Activated T-cell treated with anti-CD3 and anti-CD28 coated beads, Interleukin-2, amount 50 U/mL, for 4 hours (primary cell): ENCODE results near the gene CNDP1. TPM values are rescaled to one million over a fixed set of nuclear protein-coding genes. Genes with fewer than 3 reads are reported as not detected.

Experiments
- ATAC-seq, 2 donors: fragments of 200-7000 bp; cut with Tn5 transposase; one replicate each; pipeline ENCODE4 v1.10.0; 2021
- DNase-seq: peaks from one replicate; pipeline ENCODE4 v3.0.0-alpha.2; 2020
- H3K27me3 Mint-ChIP-seq: one replicate; pipeline ENCODE4 v1.8.0; 2021; ENCODE audit warnings: low read depth, mixed read lengths
- H3K36me3 Mint-ChIP-seq: one replicate; pipeline ENCODE4 v1.8.0; 2022; ENCODE audit warnings: mixed read lengths; ENCODE audit not compliant: insufficient read depth
- H3K4me1 Mint-ChIP-seq: one replicate; pipeline ENCODE4 v1.8.0; 2021; ENCODE audit warnings: low read depth, mixed read lengths
- H3K4me3 Mint-ChIP-seq: one replicate; pipeline ENCODE4 v1.8.0; 2021; ENCODE audit warnings: mild to moderate bottlenecking, moderate library complexity, mixed read lengths
- H3K9me3 Mint-ChIP-seq: one replicate; pipeline ENCODE4 v1.8.0; 2021; ENCODE audit warnings: mixed read lengths
- total RNA-seq, 3 donors: library from RNA; stranded (reverse); gene quantifications; one replicate each; pipeline ENCODE4 v1.2.1, GENCODE V29; 2021

CNDP1 gene
- total RNA-seq, 3 donors from 2014 or later: 0.15 to 0.49 (median 0.40) TPM

- no peak for DNase-seq
- H3K9me3 Mint-ChIP-seq: peaks cover 5% of the 10 kb centered on the region
- no peaks in the 10 kb centered on the region for H3K36me3 Mint-ChIP-seq
Measured at GRCh38 chr18:74539289-74539688, 5.0 kb downstream of the CNDP1 start.

GRCh38 chr18:74540652-74541421 is 6.5 kb downstream of the CNDP1 start:
- Mint-ChIP-seq H3K4me1 (no peaks in the 10 kb centered on the region), H3K36me3 (no peaks in the 10 kb centered on the region), H3K9me3 (peaks cover 5% of the 10 kb centered on the region), H3K27me3 (peaks cover 2% of the 10 kb centered on the region), H3K4me3 (no peak overlapping the region)
- ATAC-seq (no peak), DNase-seq (no peak)

More at GRCh38 chr18:74539289-74539688, 5.0 kb downstream of the CNDP1 start:
- no peak for ATAC-seq
- no peaks in the 10 kb centered on the region for H3K27me3 Mint-ChIP-seq
- H3K4me3 Mint-ChIP-seq: no peak overlapping the region
- no peaks in the 10 kb centered on the region for H3K4me1 Mint-ChIP-seq

- no peaks in the 10 kb centered on the region for H3K36me3 Mint-ChIP-seq
- DNase-seq (no peak), ATAC-seq (no peak)
- H3K4me1 Mint-ChIP-seq: no peaks in the 10 kb centered on the region
- no peak overlapping the region for H3K4me3 Mint-ChIP-seq
- peaks cover 2% of the 10 kb centered on the region for H3K27me3 Mint-ChIP-seq
- no peaks in the 10 kb centered on the region for H3K9me3 Mint-ChIP-seq
Measured at GRCh38 chr18:74541703-74542555, 7.6 kb downstream of the CNDP1 start.

GRCh38 chr18:74544898-74545297 is 10.6 kb downstream of the CNDP1 start:
- ATAC-seq (no peak), DNase-seq (no peak)
- H3K36me3 Mint-ChIP-seq: no peaks in the 10 kb centered on the region
- H3K9me3 Mint-ChIP-seq: peaks cover 6% of the 10 kb centered on the region
- no peaks in the 10 kb centered on the region for H3K4me1 Mint-ChIP-seq
- H3K4me3 Mint-ChIP-seq: no peak overlapping the region
- peaks cover 2% of the 10 kb centered on the region for H3K27me3 Mint-ChIP-seq

- Mint-ChIP-seq H3K27me3 (peaks cover 2% of the 10 kb centered on the region), H3K36me3 (no peaks in the 10 kb centered on the region), H3K4me1 (no peaks in the 10 kb centered on the region), H3K4me3 (no peak overlapping the region), H3K9me3 (peaks cover 6% of the 10 kb centered on the region)
- no peak for DNase-seq
- ATAC-seq: no peak
Measured at GRCh38 chr18:74546007-74546406, 11.7 kb downstream of the CNDP1 start.

GRCh38 chr18:74546751-74547530 is 12.6 kb downstream of the CNDP1 start:
- ATAC-seq: no peak
- Mint-ChIP-seq H3K27me3 (peaks cover 3% of the 10 kb centered on the region), H3K4me3 (no peak overlapping the region), H3K4me1 (no peaks in the 10 kb centered on the region), H3K9me3 (peaks cover 6% of the 10 kb centered on the region), H3K36me3 (no peaks in the 10 kb centered on the region)
- DNase-seq: no peak

GRCh38 chr18:74547860-74548259 is 13.6 kb downstream of the CNDP1 start:
- Mint-ChIP-seq H3K4me3 (no peak overlapping the region), H3K27me3 (peaks cover 4% of the 10 kb centered on the region), H3K9me3 (peaks cover 6% of the 10 kb centered on the region), H3K4me1 (no peaks in the 10 kb centered on the region), H3K36me3 (no peaks in the 10 kb centered on the region)
- ATAC-seq (no peak), DNase-seq (no peak)

GRCh38 chr18:74549591-74550104 is 15.3 kb downstream of the CNDP1 start:
- H3K9me3 Mint-ChIP-seq: peaks cover 6% of the 10 kb centered on the region
- no peak overlapping the region for H3K4me3 Mint-ChIP-seq
- DNase-seq: no peak
- H3K27me3 Mint-ChIP-seq: peaks cover 8% of the 10 kb centered on the region
- H3K4me1 Mint-ChIP-seq: no peaks in the 10 kb centered on the region
- no peak for ATAC-seq
- H3K36me3 Mint-ChIP-seq: no peaks in the 10 kb centered on the region

- Mint-ChIP-seq H3K27me3 (peaks cover 8% of the 10 kb centered on the region), H3K9me3 (peaks cover 6% of the 10 kb centered on the region), H3K4me3 (no peak overlapping the region), H3K36me3 (no peaks in the 10 kb centered on the region), H3K4me1 (no peaks in the 10 kb centered on the region)
- ATAC-seq: no peak
- no peak for DNase-seq
Measured at GRCh38 chr18:74550886-74551285, 16.6 kb downstream of the CNDP1 start.

- Mint-ChIP-seq H3K27me3 (peaks cover 13% of the 10 kb centered on the region), H3K36me3 (no peaks in the 10 kb centered on the region), H3K4me3 (no peak overlapping the region), H3K9me3 (peaks cover 6% of the 10 kb centered on the region), H3K4me1 (no peaks in the 10 kb centered on the region)
- DNase-seq: no peak
- no peak for ATAC-seq
Measured at GRCh38 chr18:74551452-74551851, 17.2 kb downstream of the CNDP1 start.

GRCh38 chr18:74551936-74552555 is 17.7 kb downstream of the CNDP1 start:
- H3K9me3 Mint-ChIP-seq: peaks cover 6% of the 10 kb centered on the region
- H3K27me3 Mint-ChIP-seq: peaks cover 14% of the 10 kb centered on the region

GRCh38 chr18:74556126-74556525 is 21.8 kb downstream of the CNDP1 start:
- no peaks in the 10 kb centered on the region for H3K4me1 Mint-ChIP-seq
- H3K27me3 Mint-ChIP-seq: peaks cover 25% of the 10 kb centered on the region
- ATAC-seq (no peak), DNase-seq (no peak)
- H3K4me3 Mint-ChIP-seq: no peak overlapping the region
- no peaks in the 10 kb centered on the region for H3K36me3 Mint-ChIP-seq
- no peaks in the 10 kb centered on the region for H3K9me3 Mint-ChIP-seq

More at GRCh38 chr18:74551936-74552555, 17.7 kb downstream of the CNDP1 start:
- peak; percentile 72 for DNase-seq
- no peak overlapping the region for H3K4me3 Mint-ChIP-seq
- peak; percentile 92 to 98 for ATAC-seq
- H3K4me1 Mint-ChIP-seq: no peaks in the 10 kb centered on the region
- no peaks in the 10 kb centered on the region for H3K36me3 Mint-ChIP-seq

GRCh38 chr18:74558096-74558495 is 23.8 kb downstream of the CNDP1 start:
- Mint-ChIP-seq H3K9me3 (no peaks in the 10 kb centered on the region), H3K27me3 (peaks cover 23% of the 10 kb centered on the region), H3K4me1 (no peaks in the 10 kb centered on the region), H3K4me3 (no peak overlapping the region), H3K36me3 (no peaks in the 10 kb centered on the region)
- no peak for DNase-seq
- no peak for ATAC-seq
